Sigmoid colon (tissue), 7 donors: ENCODE measurements around the gene DNER. TPM values are rescaled to one million over a fixed set of nuclear protein-coding genes. Genes with fewer than 3 reads are reported as not detected.

Source experiments
- DNase-seq: peaks from one replicate; pipeline ENCODE4 v3.0.0-alpha.2; 2019
- H3K27ac ChIP-seq, 4 donors: fragments of 200-600 bp; sonication (generic); one replicate each; pipeline ENCODE4 v1.5.1; 2016 to 2019; ENCODE audit warnings: mild to moderate bottlenecking in 1 of 4
- H3K27me3 ChIP-seq, 3 donors: fragments of 200-600 bp; sonication (generic); one replicate each; pipeline ENCODE4 v1.5.1; 2019; ENCODE audit warnings: mild to moderate bottlenecking in 1 of 3
- H3K36me3 ChIP-seq, 4 donors: fragments of 200-600 bp; sonication (generic); one replicate each; pipeline ENCODE4 v1.5.1; 2016 to 2019
- H3K4me1 ChIP-seq, 4 donors: fragments of 200-600 bp; sonication (generic); one replicate each; pipeline ENCODE4 v1.5.1; 2017 to 2019
- H3K4me3 ChIP-seq, 4 donors: fragments of 200-600 bp; sonication (generic); one replicate each; pipeline ENCODE4 v1.5.1; 2017 to 2019; ENCODE audit warnings: mild to moderate bottlenecking in 2 of 4, moderate library complexity in 1 of 4
- H3K9me3 ChIP-seq, 4 donors: fragments of 200-600 bp in 3 of 4; sonication (generic) in 3 of 4; one replicate each; pipeline versions ENCODE4 v1.5.1 to v1.6.1; 2013 to 2019
- CTCF ChIP-seq, 4 experiments: fragments of 450-650 bp in 3 of 4; fragments of 200-600 bp in 1 of 4; IDR thresholded peaks; one replicate each; pipeline ENCODE4 v1.5.1; 2016 to 2019; ENCODE audit warnings: antibody characterized with exemption in 4 of 4, mild to moderate bottlenecking in 3 of 4, moderate library complexity in 2 of 4
- EP300 ChIP-seq, 4 donors: sonication (generic); formaldehyde crosslinking; IDR thresholded peaks; one replicate each; pipeline ENCODE4 v1.6.1; 2017; ENCODE audit warnings: antibody characterized with exemption in 4 of 4
- POLR2A ChIP-seq, 2 donors: fragments of 450-650 bp; IDR thresholded peaks; one replicate each; pipeline ENCODE4 v1.6.1; 2016; ENCODE audit warnings: antibody characterized with exemption in 2 of 2, mild to moderate bottlenecking in 2 of 2, moderate library complexity in 2 of 2
- POLR2AphosphoS5 ChIP-seq, 4 donors: sonication (generic); formaldehyde crosslinking; IDR thresholded peaks; one replicate each; pipeline ENCODE4 v1.6.1; 2017; ENCODE audit warnings: antibody characterized with exemption in 4 of 4
- WGBS, 2 donors: extraction: QIAGEN DNeasy Blood & Tissue Kit; methylation state at CpG; one replicate each; pipeline ENCODE4 v1.1.7; 2013; 5-methylcytosine and 5-hydroxymethylcytosine counted together
- intact Hi-C: fragments of 100-400 bp; cut with DNase I; formaldehyde crosslinking; loops from one replicate; pipeline ENCODE4 v1.15.1; 2023
- polyA plus RNA-seq, 3 donors: library from polyadenylated mRNA; stranded (reverse); fragments of 200-250 nt; gene quantifications; one replicate each; pipeline ENCODE4 v1.2.3, GENCODE V29; 2013
- total RNA-seq, 4 donors: library from RNA; depleted of rRNA; stranded (reverse); fragments of >200 nt; gene quantifications; one replicate each; pipeline ENCODE4 v1.1.0, GENCODE V29; 2016
- donor health status: healthy with polysubstance abuse.
- donor health status: Bipolar disorder and iron deficiency.
- donor health status: healthy.

Gene DNER
- total and polyA plus RNA-seq, 7 donors, result 2.7 to 17.7 (median 9.9) TPM; not detected in 1

- WGBS, 2 donors, result 74 to 83% methylated on average over 3 of the region's 3 CpGs
- no peak for DNase-seq
- Histone ChIP-seq H3K4me3 (no peak overlapping the region), H3K4me1 (no peaks in the 10 kb centered on the region), H3K27me3 (no peaks in the 10 kb centered on the region), H3K27ac (no peak overlapping the region), H3K9me3 (peaks cover 0 to 4% (median under 1%) of the 10 kb centered on the region in 4 donors), H3K36me3 (no peaks in the 10 kb centered on the region)
- no peak for TF ChIP-seq POLR2A (IDR thresholded peaks at IDR 0.05)
- TF ChIP-seq POLR2AphosphoS5 (IDR thresholded peaks at IDR 0.05), result no peak
- TF ChIP-seq CTCF (IDR thresholded peaks at IDR 0.05), result no peak
- TF ChIP-seq EP300 (IDR thresholded peaks at IDR 0.05), result no peak
- intact Hi-C loops, result no loop called here
Measured at GRCh38 chr2:229372207-229372606, 342.1 kb downstream of the DNER start.

- Histone ChIP-seq H3K27me3 (no peaks in the 10 kb centered on the region), H3K9me3 (peaks cover 0 to 4% (median under 1%) of the 10 kb centered on the region in 4 donors), H3K4me1 (no peaks in the 10 kb centered on the region), H3K36me3 (no peaks in the 10 kb centered on the region), H3K27ac (peak overlapping the region in 2 of 4 donors; percentile 16 to 30), H3K4me3 (no peak overlapping the region)
- intact Hi-C loops, result no loop called here
- WGBS, 2 donors, result 82 to 85% methylated on average over 3 of the region's 3 CpGs
- no peak for DNase-seq
- TF ChIP-seq POLR2AphosphoS5 (IDR thresholded peaks at IDR 0.05) (no peak), CTCF (IDR thresholded peaks at IDR 0.05) (no peak), POLR2A (IDR thresholded peaks at IDR 0.05) (no peak), EP300 (IDR thresholded peaks at IDR 0.05) (no peak)
Measured at GRCh38 chr2:229371086-229371485, 343.3 kb downstream of the DNER start.

- Histone ChIP-seq H3K27me3 (no peaks in the 10 kb centered on the region), H3K36me3 (no peaks in the 10 kb centered on the region), H3K27ac (peak overlapping the region in 2 of 4 donors; percentile 16 to 30), H3K4me3 (no peak overlapping the region), H3K4me1 (no peaks in the 10 kb centered on the region), H3K9me3 (peaks cover 0 to 4% (median under 1%) of the 10 kb centered on the region in 4 donors)
- no peak for DNase-seq
- intact Hi-C loops, result no loop called here
- TF ChIP-seq CTCF (IDR thresholded peaks at IDR 0.05) (no peak), POLR2AphosphoS5 (IDR thresholded peaks at IDR 0.05) (no peak), EP300 (IDR thresholded peaks at IDR 0.05) (no peak), POLR2A (IDR thresholded peaks at IDR 0.05) (no peak)
- WGBS, 2 donors, result 77 to 85% methylated on average over 3 of the region's 3 CpGs
Measured at GRCh38 chr2:229370509-229370908, 343.8 kb downstream of the DNER start.

- no peaks in the 10 kb centered on the region for H3K36me3 ChIP-seq
- H3K4me1 ChIP-seq, result peaks cover 0 to 7% (median 0%) of the 10 kb centered on the region in 4 donors
- intact Hi-C loops, result no loop called here
- no peaks in the 10 kb centered on the region for H3K27me3 ChIP-seq
- no peaks in the 10 kb centered on the region for H3K9me3 ChIP-seq
- H3K27ac ChIP-seq, result no peak overlapping the region
- TF ChIP-seq POLR2A (IDR thresholded peaks at IDR 0.05), result no peak
- no peak for TF ChIP-seq EP300 (IDR thresholded peaks at IDR 0.05)
- no peak for TF ChIP-seq CTCF (IDR thresholded peaks at IDR 0.05)
- no peak for TF ChIP-seq POLR2AphosphoS5 (IDR thresholded peaks at IDR 0.05)
- WGBS, 2 donors, result 69 to 75% methylated on average over 5 of the region's 5 CpGs
- H3K4me3 ChIP-seq, result no peak overlapping the region
- DNase-seq, result no peak
Measured at GRCh38 chr2:229363185-229363814, 351.1 kb downstream of the DNER start.

- no peaks in the 10 kb centered on the region for H3K9me3 ChIP-seq
- intact Hi-C loops, result no loop called here
- H3K36me3 ChIP-seq, result no peaks in the 10 kb centered on the region
- TF ChIP-seq CTCF (IDR thresholded peaks at IDR 0.05) (no peak), POLR2AphosphoS5 (IDR thresholded peaks at IDR 0.05) (no peak), POLR2A (IDR thresholded peaks at IDR 0.05) (no peak), EP300 (IDR thresholded peaks at IDR 0.05) (no peak)
- DNase-seq, result no peak
- H3K27ac ChIP-seq, result no peak overlapping the region
- H3K4me3 ChIP-seq, result no peak overlapping the region
- H3K4me1 ChIP-seq, result no peaks in the 10 kb centered on the region
- H3K27me3 ChIP-seq, result no peaks in the 10 kb centered on the region
Measured at GRCh38 chr2:229350883-229351282, 363.5 kb downstream of the DNER start.
